HPDE6-E6E7 (cell line): ENCODE data around the gene IZUMO1R.
"Not testable (repeated sequence)": the region's sequence is repeated elsewhere in the genome, so short reads cannot be mapped to it uniquely, and the experiment has no call there.

Experiments used
- DNase-seq: peaks from one replicate; pipeline ENCODE4 v3.0.0; 2011; ENCODE audit warnings: missing footprints; ENCODE audit errors: extremely low spot score

Gene IZUMO1R

DNA sequence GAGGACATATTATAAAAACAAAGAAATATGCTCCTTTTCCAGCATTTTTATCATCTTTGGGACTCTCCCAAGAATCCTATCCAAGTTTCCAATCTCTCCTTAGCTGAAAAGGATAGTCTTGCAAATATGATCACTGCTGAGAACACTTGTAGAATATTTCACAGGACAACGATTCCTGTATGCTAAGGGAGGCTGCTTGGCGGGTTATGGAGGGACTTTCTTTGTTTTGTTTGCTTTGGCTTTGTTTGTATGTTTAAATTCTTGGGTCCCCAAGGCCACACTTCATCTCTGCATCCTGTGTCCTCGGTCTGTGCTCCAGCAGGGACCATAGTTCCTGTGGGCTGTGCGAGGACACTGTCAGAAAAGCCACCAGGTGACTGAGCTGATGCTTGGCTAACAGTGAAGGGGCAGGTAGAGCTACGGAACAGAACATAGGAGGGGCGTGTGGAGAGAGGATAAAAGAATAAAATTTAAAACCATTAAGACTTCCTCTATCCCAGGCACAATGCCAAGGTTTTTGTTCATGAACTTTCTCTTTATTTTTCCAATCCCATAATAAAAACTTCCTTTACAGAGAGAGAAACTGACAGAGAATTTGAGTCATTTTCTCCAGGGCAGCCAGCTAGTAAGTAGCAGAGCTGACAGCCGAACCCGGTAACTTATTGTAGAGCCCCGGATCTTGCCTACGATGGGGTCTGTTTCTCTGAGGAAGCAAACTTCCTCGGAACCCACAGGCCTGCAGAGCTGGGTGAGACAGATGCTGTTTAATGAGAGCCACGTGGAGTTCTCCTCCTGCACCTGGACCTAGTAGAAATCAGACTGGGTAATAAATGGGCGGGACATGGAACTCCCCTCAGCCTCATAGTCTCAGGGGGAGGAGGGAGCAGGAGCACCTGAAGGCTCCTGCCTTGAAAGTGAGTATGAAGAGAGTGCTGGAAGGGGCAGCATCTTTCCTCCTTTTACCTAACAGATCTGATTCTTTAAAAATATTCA lies at the start of gene IZUMO1R:
TSS of gene IZUMO1R (plus strand) at position 615 of the 993 bp plus-strand sequence. CDS start 1,057 bp downstream, outside the sequence.
- no peak for DNase-seq

DNA sequence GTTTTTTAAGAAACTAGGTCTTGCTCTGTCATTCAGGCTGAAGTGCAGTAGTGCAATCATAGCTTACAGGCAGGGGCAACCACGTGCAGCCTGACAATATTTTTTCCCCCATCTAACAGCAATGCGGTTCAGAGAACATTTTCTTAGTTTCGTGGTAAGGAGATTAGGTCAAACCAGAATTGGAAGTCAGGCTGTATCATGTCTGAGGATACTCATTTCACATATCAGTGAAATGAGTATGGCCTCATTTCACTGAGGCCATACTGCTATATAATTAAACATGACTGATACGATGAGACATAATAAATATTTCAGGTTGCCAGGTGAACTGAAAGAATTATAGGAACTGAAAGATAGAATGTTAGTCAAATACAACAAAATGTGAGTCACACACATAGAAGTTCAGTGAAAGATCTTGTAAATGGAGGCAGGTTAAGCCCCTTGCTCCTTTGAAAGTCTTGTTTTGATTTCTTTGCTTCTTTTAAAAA lies 32.5 kb upstream of the IZUMO1R start:
- no peak for DNase-seq

DNA sequence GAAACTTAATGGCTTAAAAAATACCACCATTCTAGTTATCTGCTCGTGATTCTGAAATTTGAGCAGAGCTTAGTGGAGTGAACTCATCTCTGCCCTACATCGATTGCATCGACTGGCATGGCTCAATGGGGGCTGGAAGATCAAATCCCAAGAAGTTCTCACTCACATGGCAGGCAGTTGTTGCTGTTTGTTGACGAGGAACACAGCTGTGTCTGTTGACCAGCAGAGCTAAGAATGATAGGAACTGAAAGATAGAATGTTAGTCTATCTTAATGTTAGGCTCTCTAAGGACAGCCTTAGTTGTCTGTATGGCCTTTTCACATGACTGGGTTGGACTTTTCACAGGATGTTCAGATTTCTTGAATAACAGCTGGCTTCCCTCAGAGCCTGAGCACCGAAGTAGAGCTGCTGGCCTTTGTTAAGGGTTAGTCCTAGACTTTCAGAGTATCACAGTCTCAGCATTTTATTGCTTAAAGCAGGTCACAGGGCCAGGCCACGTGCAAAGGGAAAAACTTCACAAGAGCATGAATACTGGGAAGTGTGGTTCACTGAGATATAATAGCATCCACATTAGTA lies 31.6 kb upstream of the IZUMO1R start:
- no peak for DNase-seq

DNA sequence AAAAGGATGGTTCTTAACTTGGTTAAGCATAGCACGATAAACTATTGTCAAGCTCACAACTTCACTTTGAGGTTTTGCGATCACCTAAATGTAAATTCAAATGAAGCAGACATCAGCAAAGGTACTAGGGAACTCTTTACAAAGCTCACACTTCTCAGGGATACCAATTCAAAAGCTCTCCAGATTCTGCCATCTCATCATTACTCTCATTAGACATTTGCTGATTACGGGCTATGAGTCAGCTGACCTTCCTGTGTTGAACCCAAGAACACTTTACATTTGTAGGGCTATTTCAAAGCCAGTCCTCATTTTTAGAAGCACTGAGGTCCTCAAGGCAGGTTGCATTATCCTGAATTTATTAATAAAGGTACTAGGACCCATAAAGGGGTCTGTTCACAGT lies 28.4 kb upstream of the IZUMO1R start:
- DNase-seq: no peak

DNA sequence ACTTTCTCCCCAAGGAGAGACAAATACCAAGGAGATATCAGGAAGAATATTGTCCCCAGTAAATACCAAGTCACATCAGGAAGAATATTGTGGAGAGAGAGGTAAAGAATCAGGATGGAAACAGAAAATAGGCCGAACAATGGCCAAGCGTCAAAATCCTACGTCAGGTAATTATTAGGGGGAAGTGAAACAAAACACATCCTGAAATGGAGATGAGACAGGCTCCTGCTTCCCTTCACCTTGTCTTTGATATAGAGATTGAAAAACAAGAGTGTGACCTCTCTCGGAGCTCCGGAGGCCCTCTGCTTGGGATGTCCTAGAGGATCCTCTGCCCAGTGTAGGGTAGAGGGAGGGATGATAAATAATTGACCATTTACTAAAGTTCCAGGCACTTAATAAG lies 27.4 kb upstream of the IZUMO1R start:
- no peak for DNase-seq

GRCh38 chr11:94278207-94278606 lies 26.2 kb upstream of the IZUMO1R start:
- not testable (repeated sequence) for DNase-seq

DNA sequence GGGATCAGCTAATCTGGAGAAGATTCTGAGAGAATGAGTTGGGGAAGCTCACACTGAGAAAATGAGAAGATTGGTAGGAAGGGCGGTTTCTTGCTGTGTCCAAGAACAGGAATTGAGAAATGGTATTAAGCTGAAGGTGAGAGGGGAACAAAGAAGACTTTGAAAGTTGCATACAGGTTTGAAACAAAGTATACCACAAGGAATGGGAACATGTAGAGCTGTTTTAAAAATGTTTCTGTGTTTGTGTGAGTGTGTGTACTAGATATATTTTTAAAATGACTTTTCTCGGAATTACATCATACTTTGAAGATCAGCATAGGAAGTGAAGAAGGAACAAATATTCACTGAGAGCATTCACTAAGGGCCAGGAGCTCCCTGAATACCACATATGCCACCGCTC lies 24.4 kb upstream of the IZUMO1R start:
- no peak for DNase-seq

- no peak for DNase-seq
Measured at GRCh38 chr11:94281324-94281723, 23.1 kb upstream of the IZUMO1R start.

DNA sequence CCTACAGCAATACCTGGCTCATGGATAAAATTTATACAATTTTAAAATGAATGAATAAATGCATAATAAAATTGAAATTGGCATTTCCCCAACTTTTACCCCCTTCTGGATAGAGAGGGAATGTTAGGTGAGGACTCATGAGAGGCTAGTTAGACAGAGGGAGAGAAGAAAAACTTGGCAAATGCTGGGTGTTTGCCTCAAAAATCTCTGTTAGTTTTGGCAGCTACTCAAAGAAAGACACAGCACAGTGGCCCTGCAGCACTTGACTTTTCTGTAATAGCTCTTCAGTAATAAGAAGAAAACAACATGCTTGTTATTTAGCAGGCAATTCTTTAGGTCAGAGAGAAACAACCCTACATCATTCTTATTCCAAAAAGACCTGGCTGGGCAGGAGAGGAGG lies 20.7 kb upstream of the IZUMO1R start:
- DNase-seq: no peak

DNA sequence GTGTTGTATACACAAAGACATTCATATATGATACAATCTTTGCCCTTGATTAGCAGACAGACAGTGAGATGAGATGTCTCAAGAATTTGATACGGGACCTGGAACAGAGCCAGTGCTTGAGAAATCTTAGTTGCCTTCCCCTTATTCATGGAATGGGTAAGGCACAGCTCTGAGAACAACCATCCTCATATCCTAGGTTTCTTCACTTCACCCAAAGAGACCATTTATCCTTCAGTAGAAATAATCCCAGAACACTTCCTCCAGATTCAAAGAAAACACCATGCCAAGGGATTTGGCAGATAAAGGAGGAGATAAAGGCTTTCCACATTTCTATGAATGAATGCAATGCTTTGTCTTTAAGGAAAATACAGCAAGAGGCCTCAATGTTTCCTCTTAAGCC lies 8.8 kb upstream of the IZUMO1R start:
- DNase-seq: no peak

GRCh38 chr11:94297985-94298576 lies 6.3 kb upstream of the IZUMO1R start:
- no peak for DNase-seq

- DNase-seq: no peak
Measured at GRCh38 chr11:94302776-94303175, 1.6 kb upstream of the IZUMO1R start.

- peak; percentile 15 for DNase-seq
Measured at GRCh38 chr11:94305146-94305545, 766 bp downstream of the IZUMO1R start.

DNA sequence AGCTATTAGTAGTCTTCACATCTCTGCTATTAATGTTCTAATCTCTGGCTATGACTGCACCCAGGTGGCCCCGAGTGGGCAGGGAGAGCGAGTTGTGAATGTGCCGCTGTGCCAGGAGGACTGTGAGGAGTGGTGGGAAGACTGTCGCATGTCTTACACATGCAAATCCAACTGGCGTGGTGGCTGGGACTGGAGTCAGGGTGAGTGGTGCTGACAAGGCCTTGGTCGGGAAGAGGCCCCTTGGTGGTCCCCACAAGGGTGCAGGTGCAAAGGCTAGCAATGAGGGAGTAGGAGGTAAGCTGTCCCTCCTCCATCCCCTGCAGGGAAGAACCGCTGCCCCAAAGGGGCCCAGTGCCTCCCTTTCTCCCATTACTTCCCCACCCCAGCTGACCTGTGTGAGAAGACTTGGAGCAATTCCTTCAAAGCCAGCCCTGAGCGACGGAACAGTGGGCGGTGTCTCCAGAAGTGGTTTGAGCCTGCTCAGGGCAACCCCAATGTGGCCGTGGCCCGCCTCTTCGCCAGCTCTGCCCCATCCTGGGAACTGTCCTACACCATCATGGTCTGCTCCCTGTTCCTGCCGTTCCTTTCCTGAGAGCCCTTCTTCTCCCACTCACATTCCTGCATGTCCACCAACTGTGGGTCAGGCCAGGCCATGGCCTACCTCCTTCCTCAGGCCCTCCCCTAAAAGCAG lies 2.9 kb downstream of the IZUMO1R start:
- no peak for DNase-seq

DNA sequence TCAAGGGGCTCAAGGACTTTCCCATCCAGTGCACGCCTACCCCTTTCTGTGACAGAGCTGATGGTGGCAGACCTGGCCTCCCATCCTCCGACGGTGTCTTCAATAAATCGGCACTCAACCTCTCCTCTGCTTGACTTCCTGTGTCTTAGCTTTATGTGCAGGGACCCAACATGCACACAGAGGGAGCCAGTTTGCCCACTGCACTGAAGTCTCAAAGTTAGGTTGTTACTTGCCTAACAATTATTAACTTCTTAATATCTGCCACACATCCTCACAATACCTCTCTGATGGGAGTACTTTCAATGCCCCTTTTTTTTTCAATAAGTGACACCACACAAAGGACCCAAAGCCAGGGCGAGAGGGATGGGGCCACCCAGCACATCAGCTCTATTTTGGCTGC lies 3.6 kb downstream of the IZUMO1R start:
- DNase-seq: no peak

DNA sequence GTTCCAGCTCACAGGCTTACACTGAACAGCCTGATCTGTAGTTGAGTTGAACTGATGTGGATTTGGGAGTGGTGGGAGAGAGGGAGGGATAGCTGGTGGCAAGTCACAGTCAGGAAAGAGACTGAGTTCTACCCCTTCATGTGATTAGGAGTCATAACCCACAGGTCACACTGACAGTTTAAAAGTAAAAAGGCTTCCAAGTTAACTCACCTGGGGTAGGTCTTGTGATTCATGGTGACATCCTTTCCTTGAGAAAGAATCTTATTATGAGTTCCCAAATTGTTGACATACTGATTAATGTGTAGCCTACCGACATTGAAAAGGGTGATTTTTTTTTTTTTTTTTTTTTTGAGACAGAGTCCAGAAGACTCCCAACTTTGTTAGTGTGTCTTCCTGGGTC lies 5.4 kb downstream of the IZUMO1R start:
- no peak for DNase-seq

DNA sequence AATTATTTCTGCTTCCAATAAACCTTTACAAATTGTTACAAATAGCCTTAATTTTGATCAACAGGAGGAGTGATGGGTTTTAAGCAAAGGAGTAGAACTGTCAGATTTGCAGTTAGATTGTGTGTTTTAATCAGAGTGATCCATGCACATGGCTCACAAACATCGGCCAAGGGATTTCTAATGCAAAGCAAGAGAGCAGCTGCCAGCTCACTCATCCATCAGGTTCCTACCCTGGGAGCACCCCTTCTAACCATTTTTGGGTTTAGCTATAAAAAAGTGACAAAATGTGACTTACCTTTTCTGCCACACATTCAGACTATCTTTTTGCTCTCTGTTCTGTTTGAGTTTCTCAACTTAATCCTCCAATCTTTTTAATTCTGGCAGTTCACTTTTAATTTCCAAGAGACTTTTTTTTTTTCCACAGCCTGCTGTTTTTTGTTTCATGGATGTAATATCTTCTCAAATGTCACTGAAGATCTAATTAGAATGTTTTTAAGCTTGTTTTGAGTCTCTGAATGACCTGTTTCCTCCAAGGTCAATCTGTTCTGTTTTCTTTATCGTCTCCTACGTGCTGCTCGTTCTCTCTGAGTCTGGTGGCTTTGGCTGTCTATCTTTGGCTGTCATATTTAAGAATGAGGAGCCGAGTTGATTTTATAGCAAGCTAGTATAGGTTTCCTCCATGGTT lies 6.0 kb downstream of the IZUMO1R start:
- no peak for DNase-seq

DNA sequence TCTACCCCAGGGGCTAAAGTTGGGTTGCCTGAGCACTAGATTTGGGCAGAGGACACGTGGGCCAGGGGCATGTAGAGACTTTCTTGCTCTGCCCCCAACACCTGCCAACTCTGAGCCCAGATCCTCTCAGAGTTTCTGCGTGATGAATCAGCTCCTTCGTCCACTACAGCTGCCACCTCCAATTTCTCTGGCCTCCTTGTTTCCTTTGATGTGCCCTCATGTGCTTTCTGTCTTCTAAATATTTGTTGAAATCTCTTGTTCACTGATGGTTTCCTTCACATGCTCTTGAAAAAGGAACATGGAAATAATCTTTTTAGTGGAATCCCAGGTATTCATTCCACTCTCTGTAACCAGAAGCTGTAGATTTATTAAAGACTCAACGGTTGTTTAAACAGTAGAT lies 8.0 kb downstream of the IZUMO1R start:
- no peak for DNase-seq

DNA sequence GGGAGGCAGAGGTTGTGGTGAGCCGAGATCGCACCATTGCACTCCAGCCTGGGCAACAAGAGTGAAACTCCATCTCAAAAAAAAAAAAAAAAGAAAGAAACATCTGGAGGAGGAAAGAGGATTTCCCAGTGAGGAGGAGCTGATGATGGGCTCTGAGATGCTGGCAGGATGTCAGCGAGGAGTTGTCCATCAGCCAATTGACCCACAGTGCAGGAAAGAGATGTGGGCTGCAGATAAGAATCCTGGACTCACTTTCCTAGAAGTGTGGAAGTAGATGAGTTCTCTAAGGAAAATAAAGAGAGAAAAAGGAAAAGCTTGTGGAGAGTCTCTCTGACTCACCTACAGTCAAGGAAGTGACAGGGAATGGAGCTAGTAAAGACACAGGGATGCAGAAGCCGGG lies 9.7 kb downstream of the IZUMO1R start:
- DNase-seq: no peak

DNA sequence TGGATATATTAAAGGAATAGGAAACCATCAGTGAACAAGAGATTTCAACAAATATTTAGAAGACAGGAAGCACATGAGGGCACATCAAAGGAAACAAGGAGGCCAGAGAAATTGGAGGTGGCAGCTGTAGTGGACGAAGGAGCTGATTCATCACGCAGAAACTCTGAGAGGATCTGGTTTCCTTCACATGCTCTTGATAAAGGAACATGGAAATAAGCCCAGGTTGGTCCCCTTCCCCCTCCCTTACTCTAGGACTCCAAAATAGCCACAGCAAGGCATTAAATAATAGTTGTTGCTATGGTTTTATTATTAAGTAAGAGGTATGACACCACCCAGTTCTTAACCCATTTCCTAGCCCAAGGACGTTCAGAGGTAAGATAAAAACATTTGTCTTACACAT lies 11.3 kb downstream of the IZUMO1R start:
- DNase-seq: no peak

DNA sequence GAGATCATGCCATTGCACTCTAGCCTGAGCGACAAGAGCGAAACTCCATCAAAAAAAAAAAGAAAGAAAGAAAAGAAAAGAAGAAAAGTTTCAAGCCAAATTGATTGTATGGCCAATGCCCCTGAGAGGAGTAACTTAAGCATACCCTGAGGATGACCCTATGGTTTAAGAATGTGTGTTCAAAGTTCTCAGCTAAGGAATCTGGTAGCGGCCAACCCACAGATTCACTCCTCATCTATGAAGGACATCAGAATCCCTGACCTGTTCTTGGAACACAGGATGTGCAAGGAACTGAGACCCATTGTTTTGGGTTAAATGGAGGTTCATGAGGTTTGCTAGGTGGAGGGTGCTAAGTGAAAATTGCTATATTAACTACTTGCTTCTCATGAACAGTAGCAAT lies 18.1 kb downstream of the IZUMO1R start:
- no peak for DNase-seq
